ENCODE results near the gene DLX6.

DLX6 gene

DNA sequence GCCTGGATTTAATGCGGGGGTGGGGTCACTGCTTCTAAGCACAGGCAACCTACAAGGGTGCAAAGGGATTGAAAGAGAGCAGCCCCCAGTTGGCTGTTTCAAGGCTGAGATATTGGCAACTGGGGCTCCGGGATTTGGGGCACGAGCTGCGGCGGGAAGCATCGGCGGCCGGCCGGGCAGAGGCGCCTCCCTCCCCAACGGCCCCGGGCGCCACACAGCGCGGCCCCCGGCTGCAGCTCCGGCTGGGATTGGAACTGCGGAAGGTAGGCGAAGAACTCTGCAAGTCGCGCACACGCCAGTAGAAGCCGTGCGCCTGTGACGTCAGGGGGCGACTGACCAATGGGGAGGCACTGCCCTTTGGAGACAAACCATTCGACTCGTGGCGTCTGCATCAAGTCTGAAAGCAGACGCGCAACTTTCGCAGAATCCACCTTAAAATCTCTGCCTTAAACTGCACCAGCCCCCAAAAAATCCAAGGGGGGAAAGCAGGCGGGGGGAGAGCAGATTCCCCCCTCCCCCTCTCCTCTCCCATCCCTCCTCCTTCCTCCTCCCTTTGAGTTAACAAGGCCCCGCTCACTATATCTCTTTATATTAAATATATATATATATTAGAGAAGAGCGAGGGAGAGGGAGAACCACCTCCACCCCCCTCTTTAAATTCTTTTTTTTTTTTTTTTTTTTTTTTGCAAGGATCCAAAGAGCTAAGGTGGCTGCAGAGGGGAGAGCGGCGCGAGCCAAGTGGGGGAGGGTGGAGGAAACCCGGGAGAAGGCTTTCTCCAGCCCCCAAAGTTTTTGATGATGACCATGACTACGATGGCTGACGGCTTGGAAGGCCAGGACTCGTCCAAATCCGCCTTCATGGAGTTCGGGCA, at the start of gene DLX6:
TSS of gene DLX6 (plus strand) at position 371 of the 872 bp plus-strand sequence. CDS start at position 796, 425 bp downstream.
- H3K9ac ChIP-seq (ENCODE audit: low read depth, low read length) = peak within 1 kb of the TSS; percentile 44; the same call in 1 of the 2 replicates
- H3K4me1 ChIP-seq (ENCODE audit: insufficient read depth, low read length) = peaks cover 23% of the 10 kb centered on the region
- no peaks in the 10 kb centered on the region for H3K36me3 ChIP-seq (ENCODE audit: insufficient read depth, low read length)
- no peaks in the 10 kb centered on the region for H3K9me3 ChIP-seq (ENCODE audit: control insufficient read depth, insufficient read depth, low read length)

DNA sequence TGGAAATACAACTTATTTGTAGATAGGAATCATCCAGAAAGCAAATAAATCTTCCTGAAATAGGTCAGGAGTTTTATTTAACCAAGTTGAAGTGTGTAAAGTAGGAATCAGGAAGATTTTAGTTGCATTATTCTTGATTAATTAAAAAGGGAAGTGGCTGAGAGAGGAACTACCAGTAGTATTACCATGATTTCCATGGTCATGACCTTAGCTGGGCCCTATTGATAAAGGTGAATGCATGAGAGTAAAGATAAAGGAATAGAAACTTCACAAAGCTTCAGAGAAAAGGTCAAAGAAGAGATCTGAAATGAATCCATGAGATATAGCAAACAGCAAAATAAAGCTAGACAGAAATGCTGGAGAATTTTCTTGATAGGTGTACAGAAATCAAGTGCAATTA, 46.2 kb upstream of the DLX6 start:
- no peak overlapping the region for H3K9ac ChIP-seq (ENCODE audit: low read depth, low read length)
- no peaks in the 10 kb centered on the region for H3K9me3 ChIP-seq (ENCODE audit: control insufficient read depth, insufficient read depth, low read length)
- H3K36me3 ChIP-seq (ENCODE audit: insufficient read depth, low read length) = no peaks in the 10 kb centered on the region
- H3K4me1 ChIP-seq (ENCODE audit: insufficient read depth, low read length) = no peaks in the 10 kb centered on the region

DNA sequence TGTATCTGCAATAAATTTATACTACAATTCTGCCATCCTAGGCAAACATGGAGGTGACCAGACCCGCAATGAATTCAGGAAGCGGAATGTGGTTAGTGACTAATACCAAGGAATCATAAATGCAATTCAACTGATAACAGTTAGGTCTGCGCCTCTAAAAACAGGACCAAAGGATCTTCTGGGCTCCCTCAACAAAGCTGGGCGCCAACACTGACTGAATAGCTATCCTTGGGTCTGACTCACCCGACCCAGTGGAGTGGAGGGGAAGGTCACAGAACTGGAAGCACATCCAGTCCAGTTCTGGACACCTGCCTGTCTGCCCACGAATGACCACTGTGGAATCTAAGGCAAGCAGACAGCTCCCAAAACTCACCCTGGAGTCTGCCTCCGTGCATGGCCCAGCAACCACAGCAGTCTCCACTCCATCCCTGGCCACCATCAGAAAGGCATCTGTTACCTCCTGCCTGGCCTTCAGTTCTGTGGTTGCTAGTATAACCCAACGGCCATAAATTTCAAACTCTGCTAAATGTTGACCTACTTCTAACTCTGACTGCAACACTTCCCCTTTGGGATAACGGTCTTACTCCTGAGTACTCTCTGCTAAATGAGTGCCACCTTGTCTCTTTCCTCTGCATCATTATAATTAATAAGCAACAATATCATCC, 43.0 kb upstream of the DLX6 start:
- Histone ChIP-seq H3K4me1 (ENCODE audit: insufficient read depth, low read length) (no peaks in the 10 kb centered on the region), H3K9ac (ENCODE audit: low read depth, low read length) (no peak overlapping the region), H3K36me3 (ENCODE audit: insufficient read depth, low read length) (no peaks in the 10 kb centered on the region), H3K9me3 (ENCODE audit: control insufficient read depth, insufficient read depth, low read length) (no peaks in the 10 kb centered on the region)

DNA sequence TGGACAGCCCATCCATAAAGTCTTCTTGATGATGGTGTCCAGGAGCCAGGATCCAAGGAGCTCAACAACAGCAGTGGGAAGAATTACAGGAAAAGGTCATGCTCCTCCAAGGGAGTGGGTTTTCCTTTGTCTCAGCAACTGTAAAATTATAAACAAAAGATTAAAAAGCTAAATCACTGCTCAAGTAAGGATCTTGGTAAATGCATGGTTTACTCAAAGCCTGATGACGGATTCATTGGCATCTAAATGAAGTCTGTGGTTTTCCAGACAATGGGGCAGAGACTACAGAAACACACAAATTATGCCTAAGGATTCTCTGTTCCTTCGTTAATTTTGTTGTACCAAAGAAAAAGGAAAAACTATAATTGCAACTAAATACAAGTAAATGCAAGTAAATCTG, 36.4 kb upstream of the DLX6 start:
- no peak overlapping the region for H3K9ac ChIP-seq (ENCODE audit: low read depth, low read length)
- no peaks in the 10 kb centered on the region for H3K36me3 ChIP-seq (ENCODE audit: insufficient read depth, low read length)
- no peaks in the 10 kb centered on the region for H3K9me3 ChIP-seq (ENCODE audit: control insufficient read depth, insufficient read depth, low read length)
- no peaks in the 10 kb centered on the region for H3K4me1 ChIP-seq (ENCODE audit: insufficient read depth, low read length)

DNA sequence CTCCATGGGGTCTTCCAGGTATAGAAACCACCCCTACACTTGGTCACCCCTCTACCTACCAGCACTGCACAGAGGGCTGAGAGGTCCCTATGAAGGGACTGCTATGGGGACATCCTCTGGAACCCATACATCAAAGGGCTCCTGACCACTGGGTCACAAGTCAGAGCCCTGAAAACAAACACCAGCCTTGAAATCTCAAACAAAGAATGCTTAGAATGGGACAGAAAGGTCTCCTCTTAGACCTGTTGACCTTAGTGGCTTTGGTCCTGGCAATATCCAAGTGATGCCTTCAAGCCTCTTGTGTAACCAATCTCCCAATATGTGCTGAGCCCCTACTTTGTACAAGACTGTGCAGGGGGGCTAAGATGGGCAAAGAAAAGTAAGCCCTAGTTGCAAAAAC, 34.6 kb upstream of the DLX6 start:
- no peaks in the 10 kb centered on the region for H3K36me3 ChIP-seq (ENCODE audit: insufficient read depth, low read length)
- no peaks in the 10 kb centered on the region for H3K4me1 ChIP-seq (ENCODE audit: insufficient read depth, low read length)
- H3K9ac ChIP-seq (ENCODE audit: low read depth, low read length) = no peak overlapping the region
- H3K9me3 ChIP-seq (ENCODE audit: control insufficient read depth, insufficient read depth, low read length) = no peaks in the 10 kb centered on the region

DNA sequence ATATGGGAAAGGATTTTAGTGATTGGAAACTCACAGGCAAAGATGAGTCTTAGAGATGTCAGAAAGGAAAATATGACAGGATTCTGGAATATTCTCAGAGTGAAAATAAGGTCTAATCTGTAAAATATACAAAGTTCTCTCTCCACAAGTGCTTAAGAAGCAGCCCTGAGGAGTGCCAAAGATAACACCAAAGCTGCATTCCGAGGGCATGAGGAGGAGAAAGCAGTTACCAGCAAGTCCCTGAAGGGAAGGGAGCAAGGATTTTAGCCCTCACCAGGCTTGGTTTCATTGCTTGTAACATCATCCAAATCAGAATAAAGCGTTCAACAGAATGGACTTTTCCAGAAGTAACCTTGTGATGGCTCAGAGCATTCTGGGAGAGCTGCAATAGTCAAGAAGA, 31.4 kb upstream of the DLX6 start:
- Histone ChIP-seq H3K9ac (ENCODE audit: low read depth, low read length) (no peak overlapping the region), H3K36me3 (ENCODE audit: insufficient read depth, low read length) (no peaks in the 10 kb centered on the region), H3K9me3 (ENCODE audit: control insufficient read depth, insufficient read depth, low read length) (no peaks in the 10 kb centered on the region), H3K4me1 (ENCODE audit: insufficient read depth, low read length) (no peaks in the 10 kb centered on the region)

DNA sequence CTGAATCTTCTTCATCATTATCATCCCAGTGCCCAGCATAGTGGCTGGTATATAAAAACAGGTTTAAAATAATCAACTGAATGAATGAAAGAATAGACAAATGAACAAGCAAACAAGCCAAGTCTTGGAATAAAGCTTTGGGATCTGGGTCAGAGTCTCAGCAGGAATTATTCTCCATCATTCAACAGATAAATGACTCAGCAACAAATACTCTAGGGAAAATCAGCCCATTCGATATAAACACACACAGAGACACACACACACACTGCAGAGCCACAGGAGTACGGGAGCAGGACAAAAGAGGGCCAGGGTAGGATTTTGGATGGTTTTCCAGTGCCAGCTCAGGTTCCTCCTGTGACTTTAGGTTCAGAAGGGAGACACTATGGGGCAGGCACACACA, 29.2 kb upstream of the DLX6 start:
- Histone ChIP-seq H3K9me3 (ENCODE audit: control insufficient read depth, insufficient read depth, low read length) (no peaks in the 10 kb centered on the region), H3K4me1 (ENCODE audit: insufficient read depth, low read length) (no peaks in the 10 kb centered on the region), H3K36me3 (ENCODE audit: insufficient read depth, low read length) (no peaks in the 10 kb centered on the region), H3K9ac (ENCODE audit: low read depth, low read length) (no peak overlapping the region)

DNA sequence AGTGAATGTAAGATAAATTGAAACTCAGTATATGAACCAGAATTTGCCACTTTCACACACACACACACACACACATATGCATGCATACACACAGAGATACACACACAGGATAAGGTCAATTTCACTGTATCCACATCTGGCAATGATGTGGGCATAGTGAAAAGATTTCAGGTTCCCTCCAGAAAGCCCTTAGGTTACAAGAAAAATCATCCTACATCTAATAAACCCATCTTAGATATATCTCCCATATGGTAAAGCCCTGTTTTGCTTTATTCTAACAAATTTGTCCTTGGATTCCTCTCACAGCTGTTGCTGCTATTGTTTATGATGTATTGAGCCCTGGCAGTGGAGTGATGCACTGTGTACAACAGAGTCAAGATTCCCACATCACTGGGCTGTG, 27.9 kb upstream of the DLX6 start:
- no peaks in the 10 kb centered on the region for H3K36me3 ChIP-seq (ENCODE audit: insufficient read depth, low read length)

DNA sequence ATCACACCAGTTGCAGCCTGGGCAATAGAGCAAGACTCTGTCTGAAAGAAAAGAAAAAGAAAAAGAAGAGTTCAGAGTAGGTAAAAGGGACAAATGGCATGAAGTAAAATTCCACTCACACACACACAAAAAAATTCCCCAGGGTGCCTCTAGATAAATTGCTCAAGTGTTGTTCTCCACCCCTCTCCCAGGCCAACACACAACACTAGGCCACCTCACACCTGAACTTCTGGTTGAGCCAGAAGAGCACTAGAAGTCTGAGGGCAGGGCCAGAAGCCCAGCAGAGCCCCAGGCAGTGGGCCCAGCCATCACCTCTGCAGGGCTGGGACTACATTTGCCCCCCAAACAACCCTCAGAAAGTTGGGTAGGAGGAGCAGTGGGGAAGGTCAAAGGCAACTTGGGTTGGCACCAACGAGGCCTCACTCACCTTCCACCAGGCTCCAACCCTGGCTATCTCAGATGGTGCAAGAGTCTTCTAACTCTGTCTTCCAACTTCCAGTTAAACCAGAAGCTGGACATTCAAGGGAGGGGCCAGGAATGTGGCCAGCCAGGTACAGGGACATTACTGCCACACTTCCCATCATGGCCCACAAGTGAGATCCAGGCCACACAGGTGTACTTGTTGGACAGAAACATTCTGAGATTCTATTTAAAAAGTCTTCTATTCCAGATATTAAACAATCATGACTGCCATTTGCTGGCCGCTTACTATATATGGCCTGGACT, 25.6 kb upstream of the DLX6 start:
- H3K9me3 ChIP-seq (ENCODE audit: control insufficient read depth, insufficient read depth, low read length) = no peaks in the 10 kb centered on the region
- H3K36me3 ChIP-seq (ENCODE audit: insufficient read depth, low read length) = no peaks in the 10 kb centered on the region
- no peaks in the 10 kb centered on the region for H3K4me1 ChIP-seq (ENCODE audit: insufficient read depth, low read length)
- no peak overlapping the region for H3K9ac ChIP-seq (ENCODE audit: low read depth, low read length)

More for the DNA sequence above, 27.9 kb upstream of the DLX6 start:
- no peaks in the 10 kb centered on the region for H3K9me3 ChIP-seq (ENCODE audit: control insufficient read depth, insufficient read depth, low read length)
- H3K9ac ChIP-seq (ENCODE audit: low read depth, low read length) = no peak overlapping the region
- no peaks in the 10 kb centered on the region for H3K4me1 ChIP-seq (ENCODE audit: insufficient read depth, low read length)

DNA sequence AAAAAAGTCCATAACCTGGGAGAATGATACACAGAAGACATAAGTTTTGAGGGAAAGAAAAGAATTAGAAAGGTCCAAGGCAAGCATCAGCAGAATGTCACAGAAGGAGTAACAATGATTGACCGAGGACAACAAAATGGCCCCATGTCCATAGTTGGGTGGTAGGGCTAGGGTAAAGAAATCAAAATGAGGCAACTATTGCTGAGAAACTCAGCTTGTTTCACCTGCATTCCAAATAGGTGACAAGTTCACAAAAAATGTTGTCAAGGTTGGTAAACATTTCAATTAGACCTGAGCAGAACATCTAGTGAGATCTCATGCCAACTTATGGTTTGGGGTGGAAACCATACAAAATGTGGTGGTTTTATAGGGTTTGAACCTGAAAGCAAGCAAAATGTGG, 22.8 kb upstream of the DLX6 start:
- Histone ChIP-seq H3K9me3 (ENCODE audit: control insufficient read depth, insufficient read depth, low read length) (no peaks in the 10 kb centered on the region), H3K36me3 (ENCODE audit: insufficient read depth, low read length) (no peaks in the 10 kb centered on the region), H3K4me1 (ENCODE audit: insufficient read depth, low read length) (no peaks in the 10 kb centered on the region; the same call in 1 of the 2 replicates), H3K9ac (ENCODE audit: low read depth, low read length) (no peak overlapping the region)

DNA sequence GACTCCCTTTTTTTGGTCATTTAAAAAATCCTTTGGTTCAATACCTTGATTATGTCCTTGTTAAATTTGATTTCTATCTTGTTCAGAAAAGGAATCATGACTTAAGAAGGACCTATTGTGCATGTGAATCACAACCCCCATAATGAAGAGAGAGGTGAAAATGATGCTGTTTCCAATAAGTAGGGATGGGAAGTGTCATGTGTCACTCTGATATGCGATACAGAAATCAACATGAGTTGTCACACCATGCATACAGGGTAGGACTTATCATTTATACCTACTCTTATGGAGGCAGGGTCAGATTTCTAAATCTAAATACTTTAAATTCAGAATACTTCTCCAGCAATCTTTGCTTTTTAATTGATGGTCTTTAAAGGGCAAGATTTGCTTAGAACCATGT, 19.4 kb upstream of the DLX6 start:
- H3K9me3 ChIP-seq (ENCODE audit: control insufficient read depth, insufficient read depth, low read length) = no peaks in the 10 kb centered on the region
- H3K4me1 ChIP-seq (ENCODE audit: insufficient read depth, low read length) = peaks cover 8% of the 10 kb centered on the region; the same call in 1 of the 2 replicates
- no peaks in the 10 kb centered on the region for H3K36me3 ChIP-seq (ENCODE audit: insufficient read depth, low read length)
- no peak overlapping the region for H3K9ac ChIP-seq (ENCODE audit: low read depth, low read length)

DNA sequence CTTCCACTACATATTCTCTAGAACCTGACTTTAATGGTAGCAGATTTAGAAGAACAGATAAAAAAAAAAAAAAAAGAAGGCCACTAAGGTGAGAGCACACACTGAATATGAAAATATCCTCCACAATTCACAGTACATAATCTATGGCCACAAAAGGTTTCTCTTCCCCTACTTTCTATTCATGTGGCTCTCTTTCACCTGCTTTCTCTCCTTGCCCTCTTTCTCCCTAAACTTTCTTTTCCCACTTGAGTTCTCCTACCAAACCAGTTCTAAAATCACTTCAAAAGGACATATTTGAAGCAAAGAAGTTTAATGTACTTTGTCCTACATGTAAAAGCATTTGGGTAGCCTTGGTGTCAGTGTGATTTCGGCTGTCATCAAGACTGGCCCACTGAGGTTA, 18.5 kb upstream of the DLX6 start:
- H3K9me3 ChIP-seq (ENCODE audit: control insufficient read depth, insufficient read depth, low read length) = no peaks in the 10 kb centered on the region
- H3K4me1 ChIP-seq (ENCODE audit: insufficient read depth, low read length) = peaks cover 8% of the 10 kb centered on the region; the same call in 1 of the 2 replicates
- no peak overlapping the region for H3K9ac ChIP-seq (ENCODE audit: low read depth, low read length)
- H3K36me3 ChIP-seq (ENCODE audit: insufficient read depth, low read length) = no peaks in the 10 kb centered on the region

DNA sequence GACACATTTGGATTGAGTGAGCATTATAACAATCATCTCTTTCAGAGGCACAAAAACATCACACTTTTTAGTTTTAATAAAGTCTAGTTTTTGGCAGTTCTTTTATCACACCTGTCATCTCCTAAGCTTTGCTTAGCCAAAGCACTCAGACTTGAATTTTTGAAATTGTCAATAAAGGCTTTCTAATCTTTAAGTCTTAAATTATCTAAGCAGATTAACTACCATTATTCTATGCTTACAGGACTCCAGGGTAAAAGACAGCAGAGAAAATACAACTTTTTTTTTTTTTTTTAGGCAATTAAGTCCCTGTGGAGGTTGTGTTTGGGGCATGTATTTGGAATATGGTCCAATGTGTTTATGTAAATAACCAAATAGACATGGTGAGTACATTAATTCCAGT, 17.6 kb upstream of the DLX6 start:
- Histone ChIP-seq H3K9me3 (ENCODE audit: control insufficient read depth, insufficient read depth, low read length) (no peaks in the 10 kb centered on the region), H3K4me1 (ENCODE audit: insufficient read depth, low read length) (peaks cover 8% of the 10 kb centered on the region; the same call in 1 of the 2 replicates), H3K36me3 (ENCODE audit: insufficient read depth, low read length) (no peaks in the 10 kb centered on the region), H3K9ac (ENCODE audit: low read depth, low read length) (no peak overlapping the region)

DNA sequence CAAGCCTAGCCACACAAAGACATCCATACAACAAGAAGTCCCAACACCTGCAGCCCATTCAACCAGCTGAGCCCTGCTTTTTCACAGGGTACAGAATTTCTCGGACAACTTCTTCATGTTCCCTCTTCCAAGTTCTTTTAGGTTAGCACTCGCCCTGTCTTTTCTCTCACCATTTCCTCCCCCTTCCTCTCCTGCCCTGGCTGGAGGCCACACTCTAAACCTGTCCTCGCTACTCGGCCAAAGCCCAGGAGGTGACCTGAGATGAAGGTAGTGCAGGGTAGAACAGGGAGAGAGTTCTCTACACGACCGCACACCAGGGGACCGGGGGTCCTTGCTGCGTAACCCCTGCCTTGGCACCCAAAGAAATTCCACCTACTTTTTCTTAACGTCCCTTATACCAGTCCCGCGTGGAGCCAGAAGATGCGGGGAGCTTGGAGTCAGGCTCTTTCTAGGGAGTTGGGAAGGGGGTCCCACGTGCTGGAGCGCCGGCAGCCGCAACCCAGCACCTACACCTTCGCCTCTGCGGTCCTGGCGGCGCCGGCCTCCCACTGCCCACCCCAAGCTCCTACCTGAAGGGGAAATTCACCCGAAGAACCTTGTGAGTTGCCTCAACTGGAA, 16.0 kb upstream of the DLX6 start:
- Histone ChIP-seq H3K9ac (ENCODE audit: low read depth, low read length) (peak overlapping the region; percentile 13; the same call in 1 of the 2 replicates), H3K4me1 (ENCODE audit: insufficient read depth, low read length) (peaks cover 8% of the 10 kb centered on the region), H3K9me3 (ENCODE audit: control insufficient read depth, insufficient read depth, low read length) (peaks cover 5% of the 10 kb centered on the region), H3K36me3 (ENCODE audit: insufficient read depth, low read length) (no peaks in the 10 kb centered on the region)
